ENCODE results near the gene FLOT2.
"Not testable (repeated sequence)": the region's sequence is repeated elsewhere in the genome, so short reads cannot be mapped to it uniquely, and the experiment has no call there.

FLOT2 gene

GRCh38 chr17:28849281-28849680, 48.3 kb downstream of the FLOT2 start:
- no peak overlapping the region for H3K27ac ChIP-seq (ENCODE audit: insufficient read depth, low read depth, low read length, poor library complexity, severe bottlenecking)
- H3K9me3 ChIP-seq (ENCODE audit: control insufficient read depth, low read length), result no peaks in the 10 kb centered on the region
- no peak overlapping the region for H3K4me3 ChIP-seq (ENCODE audit: insufficient read depth, low read depth, low read length)
- no peaks in the 10 kb centered on the region for H3K4me1 ChIP-seq (ENCODE audit: control insufficient read depth, insufficient read depth, low read length)
- WGBS, 2 experiments, result 89 to 94% methylated on average over 5 of the region's 5 CpGs
- H3K27me3 ChIP-seq (ENCODE audit: control insufficient read depth, insufficient read depth, low read length, poor library complexity, severe bottlenecking), result no peaks in the 10 kb centered on the region
- H3K36me3 ChIP-seq (ENCODE audit: control insufficient read depth, insufficient read depth, low read length), result no peaks in the 10 kb centered on the region

- H3K4me3 ChIP-seq (ENCODE audit: insufficient read depth, low read depth, low read length); H3K9me3 ChIP-seq (ENCODE audit: control insufficient read depth, low read length); H3K4me1 ChIP-seq (ENCODE audit: control insufficient read depth, insufficient read depth, low read length); H3K27me3 ChIP-seq (ENCODE audit: control insufficient read depth, insufficient read depth, low read length, poor library complexity, severe bottlenecking); H3K27ac ChIP-seq (ENCODE audit: insufficient read depth, low read depth, low read length, poor library complexity, severe bottlenecking); H3K36me3 ChIP-seq (ENCODE audit: control insufficient read depth, insufficient read depth, low read length): not testable (repeated sequence)
- 85 to 87% methylated on average over 15 of the region's 15 CpGs for WGBS, 2 experiments
Measured at GRCh38 chr17:28848667-28849066, 48.9 kb downstream of the FLOT2 start.

- WGBS, 2 experiments, result 91 to 93% methylated on average over 9 of the region's 9 CpGs
- not testable (repeated sequence) for H3K4me3 ChIP-seq (ENCODE audit: insufficient read depth, low read depth, low read length); H3K27ac ChIP-seq (ENCODE audit: insufficient read depth, low read depth, low read length, poor library complexity, severe bottlenecking); H3K4me1 ChIP-seq (ENCODE audit: control insufficient read depth, insufficient read depth, low read length); H3K27me3 ChIP-seq (ENCODE audit: control insufficient read depth, insufficient read depth, low read length, poor library complexity, severe bottlenecking); H3K36me3 ChIP-seq (ENCODE audit: control insufficient read depth, insufficient read depth, low read length); H3K9me3 ChIP-seq (ENCODE audit: control insufficient read depth, low read length)
Measured at GRCh38 chr17:28846699-28847098, 50.8 kb downstream of the FLOT2 start.

- Histone ChIP-seq H3K27me3 (ENCODE audit: control insufficient read depth, insufficient read depth, low read length, poor library complexity, severe bottlenecking) (no peaks in the 10 kb centered on the region), H3K9me3 (ENCODE audit: control insufficient read depth, low read length) (no peaks in the 10 kb centered on the region), H3K36me3 (ENCODE audit: control insufficient read depth, insufficient read depth, low read length) (no peaks in the 10 kb centered on the region), H3K4me3 (ENCODE audit: insufficient read depth, low read depth, low read length) (no peak overlapping the region), H3K27ac (ENCODE audit: insufficient read depth, low read depth, low read length, poor library complexity, severe bottlenecking) (no peak overlapping the region), H3K4me1 (ENCODE audit: control insufficient read depth, insufficient read depth, low read length) (peaks cover 5% of the 10 kb centered on the region)
- WGBS, 2 experiments, result 95% methylated on average over 10 of the region's 10 CpGs
Measured at GRCh38 chr17:28846231-28846630, 51.3 kb downstream of the FLOT2 start.

GRCh38 chr17:28843816-28844148, 53.8 kb downstream of the FLOT2 start:
- no peak overlapping the region for H3K27ac ChIP-seq (ENCODE audit: insufficient read depth, low read depth, low read length, poor library complexity, severe bottlenecking)
- WGBS, 2 experiments, result 95 to 97% methylated on average over 6 of the region's 6 CpGs
- H3K36me3 ChIP-seq (ENCODE audit: control insufficient read depth, insufficient read depth, low read length), result no peaks in the 10 kb centered on the region
- no peaks in the 10 kb centered on the region for H3K9me3 ChIP-seq (ENCODE audit: control insufficient read depth, low read length)
- H3K4me1 ChIP-seq (ENCODE audit: control insufficient read depth, insufficient read depth, low read length), result peaks cover 5% of the 10 kb centered on the region
- H3K27me3 ChIP-seq (ENCODE audit: control insufficient read depth, insufficient read depth, low read length, poor library complexity, severe bottlenecking), result no peaks in the 10 kb centered on the region
- H3K4me3 ChIP-seq (ENCODE audit: insufficient read depth, low read depth, low read length), result no peak overlapping the region

- Histone ChIP-seq H3K9me3 (ENCODE audit: control insufficient read depth, low read length) (no peaks in the 10 kb centered on the region), H3K36me3 (ENCODE audit: control insufficient read depth, insufficient read depth, low read length) (no peaks in the 10 kb centered on the region), H3K4me3 (ENCODE audit: insufficient read depth, low read depth, low read length) (peak within 1 kb of the TSS; percentile 58), H3K4me1 (ENCODE audit: control insufficient read depth, insufficient read depth, low read length) (peaks cover 5% of the 10 kb centered on the region), H3K27ac (ENCODE audit: insufficient read depth, low read depth, low read length, poor library complexity, severe bottlenecking) (no peak within 1 kb of the TSS), H3K27me3 (ENCODE audit: control insufficient read depth, insufficient read depth, low read length, poor library complexity, severe bottlenecking) (no peaks in the 10 kb centered on the region)
- 0 to 1% methylated on average over 44 of the region's 44 CpGs for WGBS, 2 experiments
Measured at GRCh38 chr17:28842282-28843012, 55.1 kb downstream of the FLOT2 start, which contains the start of gene FAM222B. FAM222B (minus strand) TSS chr17:28842790; CDS start chr17:28766667, 76,123 bp downstream.

GRCh38 chr17:28841901-28842281, 55.6 kb downstream of the FLOT2 start:
- Histone ChIP-seq H3K4me3 (ENCODE audit: insufficient read depth, low read depth, low read length) (peak overlapping the region; percentile 58), H3K36me3 (ENCODE audit: control insufficient read depth, insufficient read depth, low read length) (no peaks in the 10 kb centered on the region), H3K27ac (ENCODE audit: insufficient read depth, low read depth, low read length, poor library complexity, severe bottlenecking) (no peak overlapping the region), H3K27me3 (ENCODE audit: control insufficient read depth, insufficient read depth, low read length, poor library complexity, severe bottlenecking) (no peaks in the 10 kb centered on the region), H3K9me3 (ENCODE audit: control insufficient read depth, low read length) (no peaks in the 10 kb centered on the region), H3K4me1 (ENCODE audit: control insufficient read depth, insufficient read depth, low read length) (peaks cover 5% of the 10 kb centered on the region)
- WGBS, 2 experiments, result 21 to 25% methylated on average over 6 of the region's 6 CpGs

GRCh38 chr17:28839221-28839620, 58.3 kb downstream of the FLOT2 start:
- H3K27me3 ChIP-seq (ENCODE audit: control insufficient read depth, insufficient read depth, low read length, poor library complexity, severe bottlenecking), result no peaks in the 10 kb centered on the region
- no peaks in the 10 kb centered on the region for H3K36me3 ChIP-seq (ENCODE audit: control insufficient read depth, insufficient read depth, low read length)
- H3K4me3 ChIP-seq (ENCODE audit: insufficient read depth, low read depth, low read length), result no peak overlapping the region
- no peak overlapping the region for H3K27ac ChIP-seq (ENCODE audit: insufficient read depth, low read depth, low read length, poor library complexity, severe bottlenecking)
- WGBS, 2 experiments, result 96 to 100% methylated on average over 1 to 2 of the region's 2 CpGs
- H3K9me3 ChIP-seq (ENCODE audit: control insufficient read depth, low read length), result no peaks in the 10 kb centered on the region
- H3K4me1 ChIP-seq (ENCODE audit: control insufficient read depth, insufficient read depth, low read length), result peaks cover 5% of the 10 kb centered on the region

GRCh38 chr17:28836541-28836940, 61.0 kb downstream of the FLOT2 start:
- H3K36me3 ChIP-seq (ENCODE audit: control insufficient read depth, insufficient read depth, low read length); H3K27me3 ChIP-seq (ENCODE audit: control insufficient read depth, insufficient read depth, low read length, poor library complexity, severe bottlenecking); H3K4me3 ChIP-seq (ENCODE audit: insufficient read depth, low read depth, low read length); H3K4me1 ChIP-seq (ENCODE audit: control insufficient read depth, insufficient read depth, low read length); H3K9me3 ChIP-seq (ENCODE audit: control insufficient read depth, low read length); H3K27ac ChIP-seq (ENCODE audit: insufficient read depth, low read depth, low read length, poor library complexity, severe bottlenecking): not testable (repeated sequence)
- 94 to 95% methylated on average over 9 of the region's 10 CpGs for WGBS, 2 experiments

- Histone ChIP-seq H3K4me1 (ENCODE audit: control insufficient read depth, insufficient read depth, low read length) (no peaks in the 10 kb centered on the region), H3K27ac (ENCODE audit: insufficient read depth, low read depth, low read length, poor library complexity, severe bottlenecking) (no peak overlapping the region), H3K27me3 (ENCODE audit: control insufficient read depth, insufficient read depth, low read length, poor library complexity, severe bottlenecking) (no peaks in the 10 kb centered on the region), H3K36me3 (ENCODE audit: control insufficient read depth, insufficient read depth, low read length) (no peaks in the 10 kb centered on the region), H3K9me3 (ENCODE audit: control insufficient read depth, low read length) (no peaks in the 10 kb centered on the region), H3K4me3 (ENCODE audit: insufficient read depth, low read depth, low read length) (no peak overlapping the region)
- 100% methylated on average over 1 of the region's 1 CpG; no CpG with 5 or more reads in 1 of the 2 experiments for WGBS, 2 experiments
Measured at GRCh38 chr17:28834420-28834819, 63.1 kb downstream of the FLOT2 start.
